MM.1S (cell line): ENCODE results near the gene TENM4.

Source experiments
- DNase-seq: peaks from one replicate; pipeline ENCODE4 v3.0.0-alpha.2; 2015
- H2AFZ ChIP-seq: fragments of 300-600 bp; sonication (generic); 2 replicates; pipeline ENCODE4 v1.6.0; 2016; ENCODE audit warnings: antibody characterized with exemption, low read length
- H3F3A ChIP-seq: fragments of 300-600 bp; sonication (generic); 2 replicates; pipeline ENCODE4 v1.6.1; 2016; ENCODE audit warnings: mild to moderate bottlenecking, antibody characterized with exemption, low read length, moderate library complexity, mixed read lengths; ENCODE audit not compliant: insufficient read depth
- H3K27ac ChIP-seq: fragments of 300-600 bp; sonication (generic); 2 replicates; pipeline ENCODE4 v1.5.1; 2016; ENCODE audit warnings: mild to moderate bottlenecking, low read length
- H3K27me3 ChIP-seq: fragments of 300-600 bp; sonication (generic); replicated peaks from 2 replicates; pipeline ENCODE4 v1.6.0; 2016; ENCODE audit warnings: low read length; ENCODE audit not compliant: insufficient read depth
- H3K36me3 ChIP-seq: fragments of 300-600 bp; sonication (generic); replicated peaks from 2 replicates; pipeline ENCODE4 v1.6.1; 2016; ENCODE audit warnings: mild to moderate bottlenecking, low read length, mixed read lengths; ENCODE audit not compliant: insufficient read depth
- H3K4me1 ChIP-seq: fragments of 300-600 bp; sonication (generic); 2 replicates; pipeline ENCODE4 v1.6.1; 2016; ENCODE audit warnings: low read length, mixed read lengths
- H3K4me2 ChIP-seq: fragments of 300-600 bp; sonication (generic); 2 replicates; pipeline ENCODE4 v1.6.0; 2016; ENCODE audit warnings: low read depth, low read length
- H3K4me3 ChIP-seq: fragments of 300-600 bp; sonication (generic); 2 replicates; pipeline ENCODE4 v1.5.1; 2016; ENCODE audit warnings: low read length, mixed read lengths
- H3K79me2 ChIP-seq: fragments of 300-600 bp; sonication (generic); 2 replicates; pipeline ENCODE4 v1.6.1; 2016; ENCODE audit warnings: mixed run types, low read length, mixed read lengths
- H3K9ac ChIP-seq: fragments of 300-600 bp; sonication (generic); 2 replicates; pipeline ENCODE4 v1.6.1; 2016; ENCODE audit warnings: low read length, mixed read lengths
- H3K9me2 ChIP-seq: fragments of 300-600 bp; sonication (generic); replicated peaks from 2 replicates; pipeline ENCODE4 v1.6.1; 2016; ENCODE audit warnings: mild to moderate bottlenecking, low read length, mixed read lengths; ENCODE audit not compliant: insufficient read depth
- H3K9me3 ChIP-seq: fragments of 300-600 bp; sonication (generic); replicated peaks from 2 replicates; pipeline ENCODE4 v1.6.1; 2016; ENCODE audit warnings: mild to moderate bottlenecking, low read length, mixed read lengths; ENCODE audit not compliant: insufficient read depth
- H4K20me1 ChIP-seq: fragments of 300-600 bp; sonication (generic); 2 replicates; pipeline ENCODE4 v1.6.1; 2016; ENCODE audit warnings: mild to moderate bottlenecking, low read length, moderate library complexity, mixed read lengths; ENCODE audit not compliant: insufficient read depth
- CTCF ChIP-seq: fragments of 300-600 bp; sonication (generic); IDR thresholded peaks from 2 replicates; pipeline ENCODE4 v1.5.1; 2016; ENCODE audit warnings: antibody characterized with exemption, low read length, mixed read lengths
- EZH2 ChIP-seq: fragments of 300-600 bp; sonication (generic); optimal IDR thresholded peaks from 2 replicates; pipeline ENCODE3; 2017; ENCODE audit warnings: low read depth, mild to moderate bottlenecking, antibody characterized with exemption, low read length, mixed read lengths
- EZH2phosphoT487 ChIP-seq: fragments of 300-600 bp; sonication (generic); IDR thresholded peaks from 2 replicates; pipeline ENCODE4 v1.6.1; 2018; ENCODE audit warnings: antibody characterized with exemption, low read length

TENM4 gene

GRCh38 chr11:79200398-79201070 is 240.3 kb downstream of the TENM4 start:
- Histone ChIP-seq H4K20me1 (no peaks in the 10 kb centered on the region), H3K4me2 (no peak overlapping the region), H3K4me3 (no peak overlapping the region), H3K27me3 (no peaks in the 10 kb centered on the region), H2AFZ (no peak overlapping the region), H3K9me3 (no peaks in the 10 kb centered on the region), H3K9ac (no peak overlapping the region), H3F3A (no peaks in the 10 kb centered on the region), H3K9me2 (no peaks in the 10 kb centered on the region), H3K4me1 (no peaks in the 10 kb centered on the region), H3K27ac (no peak overlapping the region), H3K36me3 (no peaks in the 10 kb centered on the region), H3K79me2 (no peaks in the 10 kb centered on the region)
- TF ChIP-seq CTCF (no peak), EZH2phosphoT487 (no peak), EZH2 (no peak)
- no peak for DNase-seq

GRCh38 chr11:79199729-79200354 is 241.0 kb downstream of the TENM4 start:
- Histone ChIP-seq H3K27ac (no peak overlapping the region), H3K79me2 (no peaks in the 10 kb centered on the region), H3K4me3 (no peak overlapping the region), H3F3A (no peaks in the 10 kb centered on the region), H3K27me3 (no peaks in the 10 kb centered on the region), H2AFZ (no peak overlapping the region), H3K4me2 (no peak overlapping the region), H4K20me1 (no peaks in the 10 kb centered on the region), H3K4me1 (no peaks in the 10 kb centered on the region), H3K9me3 (no peaks in the 10 kb centered on the region), H3K9ac (no peak overlapping the region), H3K9me2 (no peaks in the 10 kb centered on the region), H3K36me3 (no peaks in the 10 kb centered on the region)
- DNase-seq, result no peak
- no peak for TF ChIP-seq EZH2phosphoT487
- TF ChIP-seq CTCF, result no peak
- no peak for TF ChIP-seq EZH2

GRCh38 chr11:79198898-79199250 is 242.0 kb downstream of the TENM4 start:
- no peaks in the 10 kb centered on the region for H3K9me2 ChIP-seq
- no peak for TF ChIP-seq EZH2
- TF ChIP-seq EZH2phosphoT487, result no peak
- TF ChIP-seq CTCF, result no peak
- H3K79me2 ChIP-seq, result no peaks in the 10 kb centered on the region
- no peaks in the 10 kb centered on the region for H3K4me1 ChIP-seq
- H2AFZ ChIP-seq, result no peak overlapping the region
- H3K9me3 ChIP-seq, result no peaks in the 10 kb centered on the region
- H3K27me3 ChIP-seq, result no peaks in the 10 kb centered on the region
- no peaks in the 10 kb centered on the region for H3F3A ChIP-seq
- no peak for DNase-seq
- H3K9ac ChIP-seq, result no peak overlapping the region
- no peaks in the 10 kb centered on the region for H4K20me1 ChIP-seq
- H3K27ac ChIP-seq, result no peak overlapping the region
- no peaks in the 10 kb centered on the region for H3K36me3 ChIP-seq
- H3K4me2 ChIP-seq, result no peak overlapping the region
- H3K4me3 ChIP-seq, result no peak overlapping the region
